Measurements from ENCODE around the gene CNTN1.

Gene CNTN1

GRCh38 chr12:40784102-40784501, 91.9 kb downstream of the CNTN1 start:
- no peak for DNase-seq

- DNase-seq: no peak
Measured at GRCh38 chr12:40788276-40788675, 96.0 kb downstream of the CNTN1 start.

GRCh38 chr12:40792792-40793386, 100.7 kb downstream of the CNTN1 start:
- no peak for DNase-seq

GRCh38 chr12:40793471-40793870, 101.2 kb downstream of the CNTN1 start:
- no peak for DNase-seq

GRCh38 chr12:40794087-40794486, 101.8 kb downstream of the CNTN1 start:
- DNase-seq: no peak

- DNase-seq: no peak
Measured at GRCh38 chr12:40801082-40801481, 108.8 kb downstream of the CNTN1 start.

GRCh38 chr12:40801861-40802260, 109.6 kb downstream of the CNTN1 start:
- no peak for DNase-seq

GRCh38 chr12:40802656-40803055, 110.4 kb downstream of the CNTN1 start:
- no peak for DNase-seq

GRCh38 chr12:40819436-40820108, 127.3 kb downstream of the CNTN1 start:
- no peak for DNase-seq

GRCh38 chr12:40820794-40821484, 128.7 kb downstream of the CNTN1 start:
- no peak for DNase-seq

GRCh38 chr12:40825156-40825555, 132.9 kb downstream of the CNTN1 start:
- DNase-seq: no peak

GRCh38 chr12:40827683-40828592, 135.7 kb downstream of the CNTN1 start:
- no peak for DNase-seq

- DNase-seq: no peak
Measured at GRCh38 chr12:40828593-40828990, 136.4 kb downstream of the CNTN1 start.

- no peak for DNase-seq
Measured at GRCh38 chr12:40829738-40830144, 137.5 kb downstream of the CNTN1 start.

GRCh38 chr12:40831916-40832315, 139.7 kb downstream of the CNTN1 start:
- DNase-seq: no peak

GRCh38 chr12:40832668-40833067, 140.4 kb downstream of the CNTN1 start:
- DNase-seq: no peak

- DNase-seq: no peak
Measured at GRCh38 chr12:40833818-40834217, 141.6 kb downstream of the CNTN1 start.

GRCh38 chr12:40834321-40834720, 142.1 kb downstream of the CNTN1 start:
- no peak for DNase-seq

- no peak for DNase-seq
Measured at GRCh38 chr12:40837891-40838429, 145.7 kb downstream of the CNTN1 start.

- no peak for DNase-seq
Measured at GRCh38 chr12:40843495-40843894, 151.3 kb downstream of the CNTN1 start.

- no peak for DNase-seq
Measured at GRCh38 chr12:40853221-40853620, 161.0 kb downstream of the CNTN1 start.

- DNase-seq: no peak
Measured at GRCh38 chr12:40854604-40855003, 162.4 kb downstream of the CNTN1 start.

GRCh38 chr12:40864891-40865290, 172.7 kb downstream of the CNTN1 start:
- DNase-seq: no peak
